HG03378 (cell line): ENCODE results near the gene PAM.
"Not testable (repeated sequence)": the region's sequence is repeated elsewhere in the genome, so short reads cannot be mapped to it uniquely, and the experiment has no call there.

ENCODE experiments used
- ATAC-seq: cut with Tn5 transposase; IDR thresholded peaks from one replicate; pipeline ENCODE4 v1.9.1; 2021; ENCODE audit warnings: mild to moderate bottlenecking, moderate library complexity; ENCODE audit not compliant: unreplicated experiment

The PAM gene

GRCh38 chr5:102891175-102891574 lies 136.1 kb downstream of the PAM start:
- no peak for ATAC-seq

DNA sequence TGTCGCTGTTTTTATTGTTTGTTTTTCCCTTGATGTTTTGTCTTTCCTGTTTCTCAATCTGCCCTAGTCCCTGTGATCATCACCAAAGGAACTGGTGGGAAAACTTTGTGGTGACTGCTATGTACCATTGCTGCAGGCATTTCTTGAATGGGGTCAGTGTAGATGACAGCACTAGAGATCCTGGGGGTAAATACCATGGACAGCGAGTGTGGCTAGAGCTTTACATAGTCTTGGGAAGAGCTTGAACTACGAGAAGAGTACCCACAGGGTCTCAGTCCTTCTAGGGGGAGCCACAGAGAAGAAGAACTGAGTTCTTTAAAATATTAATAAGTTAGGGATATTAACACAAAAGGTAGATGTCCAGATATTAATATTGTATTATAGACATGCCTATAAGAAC lies 138.8 kb downstream of the PAM start:
- no peak for ATAC-seq

DNA sequence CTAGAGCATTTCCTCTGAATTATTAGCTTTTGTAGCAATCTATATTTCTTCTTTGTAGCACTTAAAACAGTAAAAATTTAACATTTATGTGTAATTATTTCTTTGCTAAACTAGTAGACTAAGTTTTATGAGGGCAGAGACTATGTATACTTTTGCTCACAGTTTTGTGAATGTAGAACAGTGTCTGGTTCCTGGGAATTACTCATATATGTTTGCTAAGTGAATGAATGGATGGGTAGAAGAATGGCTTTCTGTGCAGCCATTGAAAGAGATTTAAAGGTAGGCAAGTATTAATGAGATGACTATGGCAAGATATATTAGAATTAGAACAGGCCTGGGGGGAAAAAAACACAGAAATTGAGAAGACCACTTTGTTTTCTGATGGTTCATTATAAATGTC lies 140.1 kb downstream of the PAM start:
- no peak for ATAC-seq

DNA sequence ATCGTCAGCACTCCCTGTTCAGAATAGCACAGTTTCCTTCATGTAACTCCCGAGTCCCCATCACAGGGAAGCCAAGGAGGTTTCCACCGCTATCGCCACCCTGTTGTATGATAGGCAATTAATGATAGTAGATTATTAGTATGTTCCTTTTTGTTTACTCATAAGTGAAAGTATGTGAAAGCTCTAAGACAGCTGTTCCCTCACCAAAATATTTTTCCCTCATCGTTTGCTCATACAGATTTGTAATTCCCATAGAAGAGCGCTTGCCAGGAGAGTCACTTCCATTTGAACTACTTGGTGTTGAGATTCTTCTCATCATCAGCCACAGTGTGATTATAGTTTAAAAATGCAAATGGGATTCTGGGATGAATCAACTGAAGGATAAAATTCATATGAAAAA lies 140.9 kb downstream of the PAM start:
- ATAC-seq = no peak

DNA sequence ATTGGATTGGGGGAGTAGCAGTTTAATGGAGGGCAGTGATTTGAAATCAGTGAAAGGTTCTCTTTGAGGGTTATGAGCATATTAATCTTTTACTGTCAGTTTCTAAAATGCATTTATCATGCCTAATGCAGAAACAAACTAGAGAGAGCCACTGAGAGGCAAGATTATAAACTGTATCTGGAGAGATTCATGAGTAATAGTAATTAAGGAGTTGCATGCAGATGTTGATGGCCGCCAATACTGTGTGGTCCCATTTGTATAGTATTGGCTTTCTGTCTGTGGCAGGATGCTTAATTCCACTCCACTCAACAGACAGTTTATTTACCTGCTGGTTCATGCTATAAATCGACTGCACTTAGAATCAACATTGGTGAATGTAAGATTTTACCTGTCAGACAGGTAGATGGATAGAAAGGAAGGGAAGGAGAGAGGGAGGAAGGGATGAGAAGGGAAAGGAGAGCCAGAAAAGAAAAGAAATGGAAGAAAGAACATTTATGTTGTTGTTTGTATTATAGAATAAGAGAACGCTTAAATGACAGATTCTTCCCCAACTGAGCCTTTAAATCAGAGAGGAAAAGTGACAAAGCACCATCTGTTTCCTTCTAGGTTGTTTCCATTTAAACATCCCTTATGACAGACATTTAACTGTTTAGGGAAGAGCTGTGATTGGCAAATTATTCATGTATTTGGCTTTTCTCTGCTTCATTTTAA lies 146.5 kb downstream of the PAM start:
- ATAC-seq = no peak

DNA sequence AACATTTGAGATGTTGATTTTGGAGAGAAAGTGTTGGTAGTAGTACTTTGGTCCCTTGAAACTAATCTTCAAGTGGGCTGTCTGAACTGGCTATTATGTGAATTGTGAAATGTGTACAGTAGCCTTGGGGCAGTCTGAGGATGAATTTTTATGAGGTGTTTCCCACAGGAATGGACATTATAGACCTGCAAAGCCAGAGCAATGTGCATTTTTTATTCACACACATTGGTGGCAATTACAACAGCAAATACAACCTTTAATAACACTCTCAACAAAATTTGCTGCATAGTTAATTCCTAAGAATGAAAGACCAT lies 147.0 kb downstream of the PAM start:
- no peak for ATAC-seq

DNA sequence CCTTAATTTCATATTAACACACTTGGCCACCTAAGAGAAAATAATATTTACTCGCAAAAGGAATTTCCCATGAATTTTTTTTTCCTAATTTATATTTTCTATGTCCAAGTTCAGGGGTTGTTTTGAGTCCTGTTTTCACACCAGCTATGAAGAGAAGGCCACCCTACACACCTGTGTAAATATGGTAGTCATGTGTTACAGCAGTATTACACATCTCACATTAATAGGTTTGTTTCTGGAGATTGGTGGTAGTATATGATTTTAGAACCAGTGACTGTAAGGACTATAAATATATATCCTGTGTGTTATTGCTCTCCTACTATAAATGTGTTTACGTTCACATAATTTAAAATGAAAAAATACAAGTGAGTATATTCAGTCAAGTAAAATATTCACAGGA lies 147.5 kb downstream of the PAM start:
- ATAC-seq = no peak

- no peak for ATAC-seq
Measured at GRCh38 chr5:102903074-102903871, 148.2 kb downstream of the PAM start.

GRCh38 chr5:102905056-102905455 lies 150.0 kb downstream of the PAM start:
- ATAC-seq = no peak

DNA sequence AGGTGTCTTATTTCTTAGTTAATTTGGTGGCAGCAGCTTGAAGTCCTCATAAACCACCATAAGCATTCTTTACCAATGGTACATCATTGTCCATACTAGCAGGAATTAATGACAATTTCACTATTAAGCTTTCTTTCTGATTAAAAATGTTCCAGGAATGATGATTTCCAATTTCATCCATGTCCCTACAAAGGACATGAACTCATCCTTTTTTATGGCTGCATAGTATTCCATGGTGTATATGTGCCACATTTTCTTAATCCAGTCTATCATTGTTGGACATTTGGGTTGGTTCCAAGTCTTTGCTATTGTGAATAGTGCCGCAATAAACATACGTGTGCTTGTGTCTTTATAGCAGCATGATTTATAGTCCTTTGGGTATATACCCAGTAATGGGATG lies 152.0 kb downstream of the PAM start:
- ATAC-seq = not testable (repeated sequence)

- ATAC-seq = no peak
Measured at GRCh38 chr5:102910240-102911226, 155.4 kb downstream of the PAM start.

GRCh38 chr5:102911973-102912372 lies 156.9 kb downstream of the PAM start:
- no peak for ATAC-seq

GRCh38 chr5:102916109-102916508 lies 161.0 kb downstream of the PAM start:
- no peak for ATAC-seq

- ATAC-seq = no peak
Measured at GRCh38 chr5:102918986-102919610, 164.0 kb downstream of the PAM start.

- ATAC-seq = no peak
Measured at GRCh38 chr5:102920762-102921161, 165.7 kb downstream of the PAM start.

DNA sequence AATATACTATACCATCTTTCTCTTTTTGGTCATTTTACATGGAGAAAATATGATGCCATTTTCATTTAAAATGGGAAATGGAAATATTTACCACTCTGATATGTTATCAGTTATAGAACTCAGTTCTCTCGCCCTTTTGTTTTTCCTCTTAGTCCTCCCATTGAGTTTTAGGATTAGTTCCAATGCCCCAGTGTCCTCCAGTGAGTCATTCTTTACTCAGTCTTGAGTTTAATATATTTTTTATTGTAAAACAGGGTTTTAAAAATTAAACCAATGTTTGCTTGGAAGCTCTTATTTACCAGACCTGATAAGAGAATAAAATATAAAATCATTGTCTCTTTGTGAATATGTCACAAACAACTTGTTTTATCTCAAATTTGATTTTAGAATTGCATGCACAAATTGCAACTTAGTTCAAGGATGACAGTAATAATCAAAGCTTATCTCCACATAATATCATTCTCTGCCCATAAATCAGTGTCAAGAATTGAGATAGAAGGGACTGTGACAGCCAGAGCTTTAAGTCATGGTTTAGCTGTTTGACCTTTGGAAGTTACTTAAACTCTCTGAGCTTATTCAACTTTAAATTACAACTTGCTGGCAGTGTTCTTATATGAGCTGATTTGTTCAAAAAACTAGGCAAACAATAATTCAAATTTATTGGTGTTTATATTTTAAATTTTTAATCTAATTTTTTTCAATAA lies 166.4 kb downstream of the PAM start:
- no peak for ATAC-seq

GRCh38 chr5:102922111-102922720 lies 167.1 kb downstream of the PAM start:
- ATAC-seq = no peak

DNA sequence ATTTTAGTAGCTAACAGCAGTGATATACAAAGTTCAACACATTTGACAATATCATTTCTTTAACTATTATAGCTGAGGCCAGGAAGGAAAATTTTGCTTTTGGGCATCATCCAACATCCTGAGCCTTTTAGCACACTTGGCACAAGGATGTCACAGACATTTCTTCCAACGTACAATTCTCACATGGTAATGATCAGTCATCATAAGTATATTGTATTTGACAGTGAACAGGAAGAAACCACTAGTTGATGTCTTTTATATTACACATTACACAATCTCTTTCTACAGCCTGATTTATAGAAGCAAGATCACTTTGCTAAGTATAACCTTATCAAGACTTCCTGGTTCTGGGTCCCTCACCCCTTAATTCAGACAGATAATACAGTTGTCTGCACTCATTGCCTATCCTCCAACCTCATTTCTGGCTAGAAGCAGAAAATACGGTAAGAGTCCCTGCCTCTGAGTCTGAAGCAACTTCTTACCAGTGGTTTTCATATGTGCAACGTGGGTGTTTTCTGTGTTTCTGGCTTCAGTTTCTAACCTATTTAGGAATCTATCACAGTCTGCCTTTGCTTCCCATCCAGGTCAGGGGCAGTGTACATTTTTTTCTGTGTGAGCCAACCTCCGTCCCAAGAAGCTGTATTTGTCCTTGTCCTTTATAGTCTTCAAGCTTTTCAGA lies 167.8 kb downstream of the PAM start:
- ATAC-seq = no peak

GRCh38 chr5:102924963-102925362 lies 169.9 kb downstream of the PAM start:
- ATAC-seq = no peak
